Hematopoietic multipotent progenitor cell treated with erythropoietin and hydrocortisone succinate and interleukin-3 and kit ligand, for 8 days (in vitro differentiated cells): Measurements from ENCODE around the gene SERP2.

Experiments used
- DNase-seq: peaks from one replicate; pipeline ENCODE4 v3.0.0-alpha.2; 2015

The SERP2 gene

GRCh38 chr13:44437356-44438233 lies 64.0 kb downstream of the SERP2 start:
- peak; percentile 81 for DNase-seq

GRCh38 chr13:44438234-44438579 lies 64.6 kb downstream of the SERP2 start:
- no peak for DNase-seq

DNA sequence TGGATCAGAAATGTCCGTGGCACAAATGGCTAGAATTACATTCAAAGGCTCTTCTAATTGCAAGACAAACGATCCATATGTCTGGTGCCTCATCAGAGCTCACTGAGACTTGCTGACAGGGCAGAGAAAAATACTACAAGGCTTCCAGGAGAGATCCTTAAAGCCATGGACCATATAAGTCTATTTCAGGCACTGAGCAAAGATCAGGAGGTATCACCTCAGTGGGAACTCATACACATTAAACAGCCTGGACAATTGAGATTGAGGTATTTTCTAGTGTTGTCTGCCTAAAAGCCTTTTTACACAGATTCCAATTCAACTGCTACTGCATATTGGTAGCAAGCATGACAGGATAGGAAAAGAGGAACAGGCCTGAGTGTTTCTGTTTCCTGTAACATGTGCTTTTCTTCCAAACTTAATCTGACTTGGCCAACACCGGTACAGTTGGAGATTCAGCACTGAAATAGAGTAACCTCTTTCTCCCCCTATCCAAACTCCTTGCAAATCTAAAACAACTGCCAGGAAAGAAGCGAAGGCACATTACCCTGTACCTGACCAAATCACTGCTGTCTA lies 65.9 kb downstream of the SERP2 start:
- peak; percentile 31 for DNase-seq

DNA sequence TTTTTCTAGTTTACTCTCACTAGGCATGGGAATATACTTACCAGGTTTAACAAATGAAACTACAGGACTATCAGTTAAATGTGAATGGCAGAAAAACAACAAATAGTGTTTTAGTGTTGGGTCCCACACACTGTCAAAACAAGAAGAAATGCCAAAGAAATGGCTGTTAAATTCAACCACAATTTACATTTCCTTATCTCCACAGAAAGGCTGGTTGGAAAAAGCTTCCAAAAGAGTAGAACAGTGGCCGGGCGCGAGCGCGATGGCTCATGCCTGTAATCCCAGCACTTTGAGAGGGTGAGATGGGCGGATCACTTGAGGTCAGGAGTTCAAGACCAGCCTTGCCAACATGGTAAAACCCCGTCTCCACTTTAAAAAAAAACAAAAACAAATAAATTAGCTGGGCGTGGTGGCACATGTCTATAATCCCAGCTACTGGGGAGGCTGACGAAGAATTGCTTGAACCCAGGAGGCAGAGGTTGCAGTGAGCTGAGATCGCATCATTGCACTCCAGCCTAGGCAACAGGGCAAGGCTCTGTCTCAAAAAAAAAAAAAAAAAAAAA lies 66.5 kb downstream of the SERP2 start:
- DNase-seq: peak; percentile 36
